GM12891 (cell line): ENCODE measurements around the gene GBP3.
"Not testable (repeated sequence)": the region's sequence is repeated elsewhere in the genome, so short reads cannot be mapped to it uniquely, and the experiment has no call there.

Experiments used
- PAX5 ChIP-seq: IDR thresholded peaks from 2 replicates; pipeline ENCODE4 v1.6.1; 2011; ENCODE audit warnings: low read length, moderate library complexity, mild to moderate bottlenecking; ENCODE audit not compliant: insufficient read depth, severe bottlenecking
- POLR2A ChIP-seq: IDR thresholded peaks from 2 replicates; pipeline ENCODE4 v1.6.1; 2011; ENCODE audit warnings: low read depth, low read length, control low read depth
- POLR2AphosphoS5 ChIP-seq: IDR thresholded peaks from 2 replicates; pipeline ENCODE4 v1.6.1; 2011; ENCODE audit warnings: low read depth, low read length, control low read depth
- POU2F2 ChIP-seq: IDR thresholded peaks from 2 replicates; pipeline ENCODE4 v1.6.1; 2011; ENCODE audit warnings: low read depth, mild to moderate bottlenecking, control low read depth, low read length, moderate library complexity
- SPI1 ChIP-seq: IDR thresholded peaks from 2 replicates; pipeline ENCODE4 v1.6.1; 2011; ENCODE audit warnings: low read depth, low read length, control low read depth
- TAF1 ChIP-seq: IDR thresholded peaks from 2 replicates; pipeline ENCODE4 v1.6.1; 2011; ENCODE audit warnings: low read depth, low read length, control low read depth

- TF ChIP-seq POLR2A, POLR2AphosphoS5, TAF1, POU2F2, PAX5: not testable (repeated sequence)
- TF ChIP-seq SPI1: peak; percentile 47
These were observed 27.4 kb upstream of the GBP3 start for GRCh38 chr1:89049901-89050648.
